Measurements from ENCODE around the gene TBCD.

- TF ChIP-seq EZH2 (IDR thresholded peaks at IDR 0.05) = no peak
- no peak for TF ChIP-seq FOXP2 (optimal IDR thresholded peaks at IDR 0.05; ENCODE audit: control extremely low read depth, extremely low read length, insufficient read depth)
Observed at GRCh38 chr17:82806645-82807044, 54.8 kb downstream of the TBCD start.
